Neural cell (in vitro differentiated cells): ENCODE measurements around the gene FAM193A. TPM values are rescaled to one million over a fixed set of nuclear protein-coding genes. Genes with fewer than 3 reads are reported as not detected.

Source experiments
- H2AFZ ChIP-seq: fragments of 200-600, 300-800 bp; sonication (generic), shearing (Covaris generic); 2 replicates; pipeline ENCODE4 v1.6.0; 2014; ENCODE audit warnings: low read depth, mild to moderate bottlenecking, antibody characterized with exemption, low read length, moderate library complexity
- H3F3A ChIP-seq: fragments of 200-600 bp; shearing (Covaris generic); 2 replicates; pipeline ENCODE4 v1.6.1; 2016; ENCODE audit warnings: mild to moderate bottlenecking, moderate library complexity, mixed read lengths, antibody characterized with exemption, low read length; ENCODE audit not compliant: insufficient read depth, poor library complexity, severe bottlenecking
- H3K27ac ChIP-seq: fragments of 200-600, 300-800 bp; sonication (generic), shearing (Covaris generic); 2 replicates; pipeline ENCODE4 v1.5.1; 2014; ENCODE audit warnings: mild to moderate bottlenecking, low read length, moderate library complexity
- H3K27me3 ChIP-seq: fragments of 300-800, 200-600 bp; sonication (generic), shearing (Covaris generic); 2 replicates; pipeline ENCODE4 v1.6.0; 2014; ENCODE audit warnings: mild to moderate bottlenecking, low read depth, low read length, moderate library complexity; ENCODE audit not compliant: insufficient read depth
- H3K36me3 ChIP-seq: fragments of 300-800, 200-600 bp; sonication (generic), shearing (Covaris generic); 2 replicates; pipeline ENCODE4 v1.5.1; 2014; ENCODE audit warnings: mild to moderate bottlenecking, antibody characterized with exemption, low read length, moderate library complexity; ENCODE audit not compliant: insufficient read depth
- H3K4me2 ChIP-seq: fragments of 300-800, 200-600 bp; sonication (generic), shearing (Covaris generic); 2 replicates; pipeline ENCODE4 v1.6.0; 2014; ENCODE audit warnings: mild to moderate bottlenecking, low read length
- H3K4me3 ChIP-seq: fragments of 300-800, 200-600 bp; sonication (generic), shearing (Covaris generic); 2 replicates; pipeline ENCODE4 v1.5.1; 2014; ENCODE audit warnings: mild to moderate bottlenecking, low read length, moderate library complexity
- H3K79me2 ChIP-seq: fragments of 200-600 bp; shearing (Covaris generic); replicated peaks from 2 replicates; pipeline ENCODE4 v1.6.0; 2014; ENCODE audit warnings: mild to moderate bottlenecking, low read length, moderate library complexity; ENCODE audit not compliant: insufficient read depth
- H3K9ac ChIP-seq: fragments of 300-800, 200-600 bp; sonication (generic), shearing (Covaris generic); 2 replicates; pipeline ENCODE4 v1.6.1; 2016; ENCODE audit warnings: mild to moderate bottlenecking, low read length, mixed read lengths
- H3K9me2 ChIP-seq: fragments of 200-600 bp; shearing (Covaris generic); 2 replicates; pipeline ENCODE4 v1.6.1; 2016; ENCODE audit warnings: mild to moderate bottlenecking, low read length, mixed read lengths; ENCODE audit not compliant: insufficient read depth
- H3K9me3 ChIP-seq: fragments of 200-600, 300-800 bp; sonication (generic), shearing (Covaris generic); 2 replicates; pipeline ENCODE4 v1.6.1; 2016; ENCODE audit warnings: mild to moderate bottlenecking, mixed run types, low read length, moderate library complexity, mixed read lengths
- H4K20me1 ChIP-seq: fragments of 200-600 bp; shearing (Covaris generic); 2 replicates; pipeline ENCODE4 v1.6.1; 2016; ENCODE audit warnings: mild to moderate bottlenecking, mixed run types; ENCODE audit not compliant: insufficient read depth
- EP300 ChIP-seq: fragments of 450-650 bp; conservative IDR thresholded peaks from 2 replicates; pipeline ENCODE4 v1.6.1; 2014; ENCODE audit warnings: antibody characterized with exemption, mild to moderate bottlenecking, moderate library complexity; ENCODE audit not compliant: poor library complexity, severe bottlenecking
- EZH2 ChIP-seq: fragments of 200-600, 300-800 bp; shearing (Covaris generic), sonication (generic); IDR thresholded peaks from 2 replicates; pipeline ENCODE4 v1.6.1; 2014; ENCODE audit warnings: antibody characterized with exemption, low read length, borderline replicate concordance, mild to moderate bottlenecking; ENCODE audit not compliant: insufficient read depth, poor library complexity, severe bottlenecking
- MXI1 ChIP-seq: fragments of 450-650 bp; conservative IDR thresholded peaks from 2 replicates; pipeline ENCODE4 v1.6.1; 2014; ENCODE audit warnings: antibody characterized with exemption, mild to moderate bottlenecking; ENCODE audit not compliant: poor library complexity, severe bottlenecking
- POLR2AphosphoS5 ChIP-seq: IDR thresholded peaks from 2 replicates; pipeline ENCODE4 v1.6.1; 2012
- RAD21 ChIP-seq: fragments of 450-650 bp; conservative IDR thresholded peaks from 2 replicates; pipeline ENCODE4 v1.6.1; 2014; ENCODE audit warnings: antibody characterized with exemption, mild to moderate bottlenecking, moderate library complexity
- SMC3 ChIP-seq: fragments of 450-650 bp; conservative IDR thresholded peaks from 2 replicates; pipeline ENCODE4 v1.6.1; 2014; ENCODE audit warnings: antibody characterized with exemption, mild to moderate bottlenecking, moderate library complexity; ENCODE audit not compliant: poor library complexity
- TAF1 ChIP-seq: IDR thresholded peaks from 2 replicates; pipeline ENCODE4 v1.6.1; 2012; ENCODE audit warnings: low read depth
- polyA plus RNA-seq: library from polyadenylated mRNA; depleted of rRNA; stranded (reverse); fragments of >200 nt; gene quantifications from 2 replicates; pipeline ENCODE4 v1.2.3, GENCODE V29; 2014
- TF ChIP-seq, protein P1 (sequence below): fragments of 450-650 bp; IDR thresholded peaks from 2 replicates; pipeline ENCODE4 v1.5.1; 2014; ENCODE audit warnings: antibody characterized with exemption, mild to moderate bottlenecking, moderate library complexity; ENCODE audit not compliant: poor library complexity, severe bottlenecking
- TF ChIP-seq, protein P2 (sequence below): IDR thresholded peaks from 2 replicates; pipeline ENCODE4 v1.6.1; 2012; ENCODE audit warnings: borderline replicate concordance

FAM193A gene
- polyA plus RNA-seq, 1 donor from 2014 or later = 11.6 TPM

DNA sequence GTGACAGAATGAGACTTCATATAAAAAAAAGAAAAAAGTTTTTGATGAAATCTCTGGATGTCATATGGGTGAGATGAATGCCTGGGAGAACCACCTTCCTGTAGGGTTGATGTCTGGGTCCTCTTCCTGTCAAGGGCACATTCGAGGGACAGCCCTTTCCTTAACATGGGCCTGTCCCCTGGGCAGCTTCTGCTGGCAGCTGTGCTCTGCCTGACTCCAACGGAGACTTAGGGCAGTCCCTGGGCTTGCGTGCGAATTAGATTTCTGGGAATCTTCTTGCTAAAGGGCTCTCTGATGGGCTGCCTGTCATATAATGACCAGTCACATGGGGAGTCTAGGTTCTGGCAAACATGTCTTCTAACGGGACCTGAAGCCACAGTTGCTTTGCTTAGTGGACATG lies 179.0 kb downstream of the FAM193A start:
- H3K9ac ChIP-seq = no peak overlapping the region
- H3K36me3 ChIP-seq = no peaks in the 10 kb centered on the region
- TF ChIP-seq, protein P1, sequence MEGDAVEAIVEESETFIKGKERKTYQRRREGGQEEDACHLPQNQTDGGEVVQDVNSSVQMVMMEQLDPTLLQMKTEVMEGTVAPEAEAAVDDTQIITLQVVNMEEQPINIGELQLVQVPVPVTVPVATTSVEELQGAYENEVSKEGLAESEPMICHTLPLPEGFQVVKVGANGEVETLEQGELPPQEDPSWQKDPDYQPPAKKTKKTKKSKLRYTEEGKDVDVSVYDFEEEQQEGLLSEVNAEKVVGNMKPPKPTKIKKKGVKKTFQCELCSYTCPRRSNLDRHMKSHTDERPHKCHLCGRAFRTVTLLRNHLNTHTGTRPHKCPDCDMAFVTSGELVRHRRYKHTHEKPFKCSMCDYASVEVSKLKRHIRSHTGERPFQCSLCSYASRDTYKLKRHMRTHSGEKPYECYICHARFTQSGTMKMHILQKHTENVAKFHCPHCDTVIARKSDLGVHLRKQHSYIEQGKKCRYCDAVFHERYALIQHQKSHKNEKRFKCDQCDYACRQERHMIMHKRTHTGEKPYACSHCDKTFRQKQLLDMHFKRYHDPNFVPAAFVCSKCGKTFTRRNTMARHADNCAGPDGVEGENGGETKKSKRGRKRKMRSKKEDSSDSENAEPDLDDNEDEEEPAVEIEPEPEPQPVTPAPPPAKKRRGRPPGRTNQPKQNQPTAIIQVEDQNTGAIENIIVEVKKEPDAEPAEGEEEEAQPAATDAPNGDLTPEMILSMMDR = no peak
- TF ChIP-seq EP300 = no peak
- no peak for TF ChIP-seq MXI1
- TF ChIP-seq TAF1 = no peak
- TF ChIP-seq RAD21 = no peak
- no peak for TF ChIP-seq EZH2
- no peak for TF ChIP-seq POLR2AphosphoS5
- TF ChIP-seq SMC3 = no peak
- TF ChIP-seq, protein P2, sequence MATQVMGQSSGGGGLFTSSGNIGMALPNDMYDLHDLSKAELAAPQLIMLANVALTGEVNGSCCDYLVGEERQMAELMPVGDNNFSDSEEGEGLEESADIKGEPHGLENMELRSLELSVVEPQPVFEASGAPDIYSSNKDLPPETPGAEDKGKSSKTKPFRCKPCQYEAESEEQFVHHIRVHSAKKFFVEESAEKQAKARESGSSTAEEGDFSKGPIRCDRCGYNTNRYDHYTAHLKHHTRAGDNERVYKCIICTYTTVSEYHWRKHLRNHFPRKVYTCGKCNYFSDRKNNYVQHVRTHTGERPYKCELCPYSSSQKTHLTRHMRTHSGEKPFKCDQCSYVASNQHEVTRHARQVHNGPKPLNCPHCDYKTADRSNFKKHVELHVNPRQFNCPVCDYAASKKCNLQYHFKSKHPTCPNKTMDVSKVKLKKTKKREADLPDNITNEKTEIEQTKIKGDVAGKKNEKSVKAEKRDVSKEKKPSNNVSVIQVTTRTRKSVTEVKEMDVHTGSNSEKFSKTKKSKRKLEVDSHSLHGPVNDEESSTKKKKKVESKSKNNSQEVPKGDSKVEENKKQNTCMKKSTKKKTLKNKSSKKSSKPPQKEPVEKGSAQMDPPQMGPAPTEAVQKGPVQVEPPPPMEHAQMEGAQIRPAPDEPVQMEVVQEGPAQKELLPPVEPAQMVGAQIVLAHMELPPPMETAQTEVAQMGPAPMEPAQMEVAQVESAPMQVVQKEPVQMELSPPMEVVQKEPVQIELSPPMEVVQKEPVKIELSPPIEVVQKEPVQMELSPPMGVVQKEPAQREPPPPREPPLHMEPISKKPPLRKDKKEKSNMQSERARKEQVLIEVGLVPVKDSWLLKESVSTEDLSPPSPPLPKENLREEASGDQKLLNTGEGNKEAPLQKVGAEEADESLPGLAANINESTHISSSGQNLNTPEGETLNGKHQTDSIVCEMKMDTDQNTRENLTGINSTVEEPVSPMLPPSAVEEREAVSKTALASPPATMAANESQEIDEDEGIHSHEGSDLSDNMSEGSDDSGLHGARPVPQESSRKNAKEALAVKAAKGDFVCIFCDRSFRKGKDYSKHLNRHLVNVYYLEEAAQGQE = no peak
- H3K9me2 ChIP-seq = no peaks in the 10 kb centered on the region
- H3K4me3 ChIP-seq = no peak overlapping the region
- H2AFZ ChIP-seq = no peak overlapping the region
- no peak overlapping the region for H3K27ac ChIP-seq
- H3K4me2 ChIP-seq = no peak overlapping the region
- no peaks in the 10 kb centered on the region for H4K20me1 ChIP-seq
- no peaks in the 10 kb centered on the region for H3K9me3 ChIP-seq
- no peaks in the 10 kb centered on the region for H3K79me2 ChIP-seq
- H3K27me3 ChIP-seq = no peaks in the 10 kb centered on the region
- no peaks in the 10 kb centered on the region for H3F3A ChIP-seq

GRCh38 chr4:2716236-2716635 lies 179.8 kb downstream of the FAM193A start:
- no peak overlapping the region for H3K9ac ChIP-seq

More at GRCh38 chr4:2716236-2716635, 179.8 kb downstream of the FAM193A start:
- no peaks in the 10 kb centered on the region for H3F3A ChIP-seq
- no peaks in the 10 kb centered on the region for H3K36me3 ChIP-seq
- no peaks in the 10 kb centered on the region for H3K79me2 ChIP-seq
- no peaks in the 10 kb centered on the region for H3K27me3 ChIP-seq
- no peaks in the 10 kb centered on the region for H3K9me2 ChIP-seq
- H4K20me1 ChIP-seq = no peaks in the 10 kb centered on the region
- H3K27ac ChIP-seq = no peak overlapping the region
- H3K4me2 ChIP-seq = no peak overlapping the region
- no peak overlapping the region for H2AFZ ChIP-seq
- H3K9me3 ChIP-seq = no peaks in the 10 kb centered on the region
- H3K4me3 ChIP-seq = no peak overlapping the region
- TF ChIP-seq, protein P2 = no peak
- no peak for TF ChIP-seq MXI1
- no peak for TF ChIP-seq EZH2
- TF ChIP-seq TAF1 = no peak
- TF ChIP-seq, protein P1 = no peak
- TF ChIP-seq POLR2AphosphoS5 = no peak
- no peak for TF ChIP-seq RAD21
- TF ChIP-seq SMC3 = no peak
- TF ChIP-seq EP300 = no peak
